Measurements from ENCODE around the gene FAIM2.

FAIM2 gene

GRCh38 chr12:49894751-49895148 lies 8.9 kb downstream of the FAIM2 start:
- DNase-seq (ENCODE audit: low read depth in 3 of 3) = no peak

- DNase-seq (ENCODE audit: low read depth in 3 of 3) = no peak
These were observed 9.6 kb downstream of the FAIM2 start for GRCh38 chr12:49893753-49894750.

GRCh38 chr12:49892732-49893317 lies 10.9 kb downstream of the FAIM2 start:
- DNase-seq (ENCODE audit: low read depth in 3 of 3) = no peak

- DNase-seq (ENCODE audit: low read depth in 3 of 3) = no peak
These were observed 11.5 kb downstream of the FAIM2 start for GRCh38 chr12:49892084-49892731.

GRCh38 chr12:49891476-49891875 lies 12.2 kb downstream of the FAIM2 start:
- no peak for DNase-seq (ENCODE audit: low read depth in 3 of 3)

GRCh38 chr12:49891012-49891411 lies 12.7 kb downstream of the FAIM2 start:
- DNase-seq (ENCODE audit: low read depth in 3 of 3) = no peak

- DNase-seq (ENCODE audit: low read depth in 3 of 3) = no peak
These were observed 13.6 kb downstream of the FAIM2 start for GRCh38 chr12:49890096-49890461.

GRCh38 chr12:49889361-49890095 lies 14.2 kb downstream of the FAIM2 start:
- no peak for DNase-seq (ENCODE audit: low read depth in 3 of 3)

- no peak for DNase-seq (ENCODE audit: low read depth in 3 of 3)
These were observed 15.1 kb downstream of the FAIM2 start for GRCh38 chr12:49888461-49889151.

GRCh38 chr12:49887536-49888401 lies 15.9 kb downstream of the FAIM2 start:
- no peak for DNase-seq (ENCODE audit: low read depth in 3 of 3)

GRCh38 chr12:49887091-49887490 lies 16.6 kb downstream of the FAIM2 start:
- no peak for DNase-seq (ENCODE audit: low read depth in 3 of 3)

- DNase-seq (ENCODE audit: low read depth in 3 of 3) = no peak
These were observed 17.8 kb downstream of the FAIM2 start for GRCh38 chr12:49885663-49886461.

GRCh38 chr12:49885118-49885517 lies 18.6 kb downstream of the FAIM2 start:
- no peak for DNase-seq (ENCODE audit: low read depth in 3 of 3)

- DNase-seq (ENCODE audit: low read depth in 3 of 3) = no peak
These were observed 20.7 kb downstream of the FAIM2 start for GRCh38 chr12:49882851-49883464.

- DNase-seq (ENCODE audit: low read depth in 3 of 3) = no peak
These were observed 21.4 kb downstream of the FAIM2 start for GRCh38 chr12:49882248-49882850.

- DNase-seq (ENCODE audit: low read depth in 3 of 3) = no peak
These were observed 22.1 kb downstream of the FAIM2 start for GRCh38 chr12:49881415-49882247.

- DNase-seq (ENCODE audit: low read depth in 3 of 3) = no peak
These were observed 22.8 kb downstream of the FAIM2 start for GRCh38 chr12:49880756-49881414.

All from stimulated activated CD4-positive, alpha-beta T cell treated with anti-CD3 and anti-CD28 coated beads, TNF-alpha, amount 100 ng/mL, for 4 hours (primary cell).